GM10847 (cell line): Measurements from ENCODE around the gene SEMA4C.

Source experiments
- POLR2A ChIP-seq: IDR thresholded peaks from 2 replicates; pipeline ENCODE4 v1.6.1; 2011; ENCODE audit not compliant: insufficient read length; ENCODE audit errors: extremely low read depth

The SEMA4C gene

DNA sequence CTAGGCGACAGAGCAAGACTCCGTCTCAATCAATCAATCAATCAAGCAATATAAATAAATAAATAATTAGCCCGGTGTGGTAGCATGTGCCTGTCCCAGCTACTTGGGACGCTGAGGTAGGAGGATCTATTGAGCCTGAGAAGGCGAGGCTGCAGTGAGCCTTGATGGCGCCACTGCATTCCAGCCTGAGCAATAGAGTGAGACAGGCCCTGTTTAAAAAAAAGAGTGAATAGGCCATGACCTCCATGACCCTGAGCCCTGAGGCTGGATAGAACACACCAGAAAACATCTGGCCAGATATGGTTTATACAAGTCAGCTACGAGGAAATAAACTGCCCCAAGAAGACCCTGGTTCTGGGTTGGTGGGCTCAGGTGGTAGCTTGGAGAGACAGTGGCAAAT, 20.4 kb upstream of the SEMA4C start:
- TF ChIP-seq POLR2A = no peak

DNA sequence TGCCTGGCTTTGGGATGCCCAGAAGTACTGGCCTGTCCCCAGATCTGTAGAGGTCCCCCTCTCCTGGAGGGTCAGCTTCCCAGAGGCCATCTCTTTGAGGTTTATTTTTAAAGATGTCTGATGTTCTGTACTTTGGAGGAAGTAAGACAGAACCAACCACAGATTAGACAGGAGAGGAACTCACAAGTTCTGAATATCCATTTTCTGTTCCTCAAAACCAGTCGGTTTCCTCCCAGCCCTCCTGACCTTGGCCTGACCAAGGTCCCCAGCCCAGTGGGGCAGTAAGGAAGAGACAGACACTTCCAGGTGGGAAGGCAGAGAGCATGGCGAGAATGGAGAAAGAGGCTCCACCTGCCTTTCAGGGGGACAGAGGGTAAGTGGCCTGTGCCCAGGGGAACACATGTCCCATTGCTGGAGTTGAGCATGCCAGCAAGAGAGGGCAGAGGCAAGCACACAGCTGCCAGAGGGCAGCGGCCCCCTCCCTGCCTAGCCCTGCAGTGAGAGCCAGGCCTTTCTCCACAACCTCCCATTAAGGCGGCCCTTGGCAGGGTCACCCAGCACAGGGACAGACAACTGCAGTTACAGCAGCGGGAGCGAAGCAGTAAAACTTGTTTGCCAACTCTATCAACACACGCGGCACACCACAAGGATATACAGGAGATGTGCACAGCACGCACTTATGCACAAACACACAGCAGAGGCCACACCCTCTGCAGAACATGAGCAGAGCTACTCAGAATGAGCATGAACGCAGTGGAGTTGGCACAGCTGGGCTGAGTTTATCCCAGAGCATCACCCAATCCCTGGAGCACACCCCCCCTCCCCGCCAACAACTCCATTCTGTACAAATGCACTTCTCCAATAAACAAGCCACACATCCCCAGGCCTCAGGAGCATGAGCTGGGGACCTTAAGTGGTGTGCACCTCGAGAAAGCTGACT, 18.5 kb upstream of the SEMA4C start:
- TF ChIP-seq POLR2A = no peak

DNA sequence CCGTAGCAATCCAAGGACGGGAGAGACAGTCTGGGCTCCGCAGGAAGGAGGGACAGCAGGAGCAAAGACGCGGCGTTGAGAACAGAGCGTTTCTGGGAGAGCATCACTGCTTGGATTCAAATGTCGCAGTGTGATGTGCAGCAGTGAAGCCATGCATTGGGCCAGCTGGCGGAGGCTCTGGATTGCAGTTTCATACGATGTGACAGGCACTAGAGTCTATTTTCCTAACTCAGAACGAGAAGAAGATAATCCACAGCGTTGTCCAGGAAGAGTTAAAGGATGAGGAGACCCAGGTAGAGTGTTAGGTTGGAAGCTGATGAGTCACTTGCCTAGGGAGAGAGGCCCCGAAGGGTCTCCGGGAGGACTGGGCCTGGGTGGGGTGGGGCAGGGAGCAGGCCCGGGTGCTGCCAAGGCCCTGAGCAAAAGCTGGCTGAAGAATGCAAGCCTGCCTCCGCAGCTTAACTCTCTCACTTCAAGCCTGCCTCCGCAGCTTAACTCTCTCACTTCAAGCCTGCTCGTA, 17.7 kb upstream of the SEMA4C start:
- no peak for TF ChIP-seq POLR2A

DNA sequence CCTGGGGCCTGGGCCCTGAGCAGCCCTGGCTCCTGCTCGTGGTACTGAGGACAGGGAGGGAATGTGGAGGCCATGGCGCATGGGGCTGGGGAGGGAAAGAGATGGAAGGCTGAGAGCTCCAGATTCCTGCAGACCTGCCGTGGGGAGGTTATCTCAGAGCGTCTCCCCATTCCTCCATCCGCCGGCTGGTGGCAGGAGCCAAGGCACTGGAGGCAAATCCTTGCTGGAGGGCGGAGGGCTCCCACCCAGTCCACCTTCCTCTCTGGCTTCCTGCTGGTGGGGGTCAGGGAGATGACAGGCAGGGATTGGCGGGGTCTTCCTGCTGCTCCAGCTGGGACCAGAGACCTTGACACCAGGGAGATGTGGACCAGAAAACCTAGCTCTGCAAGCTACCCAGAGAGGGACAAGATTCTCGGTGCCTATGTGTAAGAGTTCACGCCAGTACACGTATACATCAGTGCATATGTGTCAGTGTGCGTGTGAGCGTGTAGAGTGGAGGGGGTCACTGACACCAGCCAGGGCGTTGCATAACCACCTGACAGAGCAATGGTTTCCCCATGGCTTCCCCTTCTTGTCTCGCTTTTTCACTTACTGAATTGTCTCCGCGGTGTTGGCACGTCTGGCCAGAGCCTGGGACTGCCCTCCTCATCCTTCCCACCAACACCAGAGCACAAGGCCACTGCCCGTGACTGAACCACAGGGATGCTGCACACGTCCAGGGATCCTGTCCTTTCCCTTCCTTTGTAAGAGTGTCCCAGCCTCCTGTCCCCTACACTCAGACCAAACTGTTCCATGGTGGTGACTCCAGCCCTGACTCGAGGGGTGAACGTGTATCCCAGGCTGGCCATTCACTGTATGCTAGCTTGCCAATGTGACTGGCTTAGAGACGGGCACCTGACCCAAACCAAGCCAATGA, 15.8 kb upstream of the SEMA4C start:
- TF ChIP-seq POLR2A = no peak

DNA sequence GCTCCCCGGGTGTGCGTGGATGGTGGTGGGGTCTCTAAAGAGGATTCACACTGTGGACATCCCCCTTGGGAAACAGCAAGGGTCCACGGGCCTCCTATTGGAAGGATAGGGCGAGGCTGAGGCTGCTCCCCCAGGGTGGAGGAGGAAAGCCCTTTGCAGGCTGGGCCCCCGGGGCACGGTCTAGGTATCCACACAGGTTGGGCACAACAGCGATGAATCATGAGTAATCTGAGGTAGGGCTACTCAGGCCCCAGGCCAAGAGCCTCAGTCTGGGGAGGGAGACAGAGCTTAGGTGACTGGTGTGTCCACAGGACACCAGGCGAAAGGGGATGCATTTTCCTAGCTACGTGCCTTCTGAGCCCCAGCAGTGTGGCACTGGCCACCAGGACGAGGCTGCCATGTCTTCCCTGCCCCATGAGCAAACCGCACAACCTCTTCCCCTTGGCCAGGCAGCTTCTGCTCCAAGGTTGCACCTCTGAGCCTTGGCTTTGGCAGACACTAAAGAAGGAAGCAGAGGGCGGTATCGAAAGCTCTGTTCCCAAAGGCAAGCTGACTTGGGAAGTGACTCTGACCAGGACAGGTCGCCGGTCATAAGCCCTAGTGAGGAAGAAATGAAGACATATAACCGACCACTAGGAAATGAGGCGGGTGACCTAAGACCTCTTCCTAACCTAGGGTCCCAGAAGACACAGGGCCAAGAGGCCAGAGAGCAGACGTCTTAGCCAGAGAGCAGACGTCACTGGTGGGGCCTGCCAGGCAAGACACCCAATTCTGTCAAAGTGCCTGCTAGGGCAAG, 14.6 kb upstream of the SEMA4C start:
- no peak for TF ChIP-seq POLR2A

DNA sequence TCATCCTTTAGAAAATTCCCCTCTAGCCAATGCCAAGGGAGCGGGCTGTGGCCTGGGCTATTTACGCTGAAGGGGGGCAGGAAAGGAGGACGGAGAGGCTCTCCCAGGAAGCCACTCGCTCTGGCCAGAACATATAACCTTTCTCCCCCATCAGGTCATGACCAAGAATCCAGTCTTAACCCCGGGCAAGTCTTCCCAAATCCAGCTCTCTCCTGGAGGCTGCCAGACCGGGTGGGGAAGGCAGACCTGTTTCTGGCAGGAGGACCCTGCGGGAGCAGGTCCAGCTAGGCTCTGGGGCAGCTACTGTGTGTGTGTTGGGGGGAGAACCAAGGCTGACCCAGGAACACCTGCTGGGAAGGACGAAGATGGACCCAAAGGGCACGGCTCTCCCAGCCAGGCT, 13.4 kb upstream of the SEMA4C start:
- no peak for TF ChIP-seq POLR2A

DNA sequence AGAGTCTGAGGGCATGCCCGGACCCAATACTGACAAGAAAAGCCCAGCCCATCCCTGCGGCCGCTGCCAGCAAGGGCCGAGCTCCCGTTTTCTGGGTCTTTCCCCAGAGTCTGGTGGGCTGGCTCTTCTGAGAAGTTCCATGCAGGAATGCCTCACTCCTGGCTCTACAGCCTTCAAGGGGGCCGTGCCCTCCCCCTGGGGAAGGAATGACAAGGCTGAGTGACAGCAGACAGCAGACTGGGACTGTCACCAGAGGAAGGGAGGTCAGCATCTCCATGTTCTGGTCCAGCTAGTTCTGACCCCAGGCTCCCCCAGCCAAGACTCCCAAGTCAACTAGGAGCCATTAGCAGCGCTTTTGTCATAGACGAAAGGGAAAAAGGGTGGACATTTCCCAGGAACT, 13.0 kb upstream of the SEMA4C start:
- no peak for TF ChIP-seq POLR2A

DNA sequence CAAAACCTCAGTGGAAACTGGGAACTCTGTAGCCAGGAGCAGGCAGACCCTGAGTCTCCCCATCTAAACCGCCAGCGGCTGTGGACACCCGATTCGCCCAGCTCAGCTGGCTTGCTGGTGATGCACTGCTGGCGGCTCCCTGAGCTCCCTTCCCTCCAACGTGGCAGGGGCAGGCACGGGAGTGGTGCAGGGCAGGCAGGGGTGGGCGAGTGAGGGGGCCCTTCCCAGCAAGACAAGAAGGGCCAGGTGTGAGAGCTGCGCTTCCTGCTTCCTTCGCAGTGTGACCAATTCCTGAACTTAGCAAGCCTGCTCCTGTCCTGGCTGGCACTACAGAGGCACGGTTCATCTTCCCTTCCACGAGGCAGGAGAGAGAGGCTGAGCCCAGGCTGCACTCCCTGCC, 12.3 kb upstream of the SEMA4C start:
- TF ChIP-seq POLR2A = no peak

DNA sequence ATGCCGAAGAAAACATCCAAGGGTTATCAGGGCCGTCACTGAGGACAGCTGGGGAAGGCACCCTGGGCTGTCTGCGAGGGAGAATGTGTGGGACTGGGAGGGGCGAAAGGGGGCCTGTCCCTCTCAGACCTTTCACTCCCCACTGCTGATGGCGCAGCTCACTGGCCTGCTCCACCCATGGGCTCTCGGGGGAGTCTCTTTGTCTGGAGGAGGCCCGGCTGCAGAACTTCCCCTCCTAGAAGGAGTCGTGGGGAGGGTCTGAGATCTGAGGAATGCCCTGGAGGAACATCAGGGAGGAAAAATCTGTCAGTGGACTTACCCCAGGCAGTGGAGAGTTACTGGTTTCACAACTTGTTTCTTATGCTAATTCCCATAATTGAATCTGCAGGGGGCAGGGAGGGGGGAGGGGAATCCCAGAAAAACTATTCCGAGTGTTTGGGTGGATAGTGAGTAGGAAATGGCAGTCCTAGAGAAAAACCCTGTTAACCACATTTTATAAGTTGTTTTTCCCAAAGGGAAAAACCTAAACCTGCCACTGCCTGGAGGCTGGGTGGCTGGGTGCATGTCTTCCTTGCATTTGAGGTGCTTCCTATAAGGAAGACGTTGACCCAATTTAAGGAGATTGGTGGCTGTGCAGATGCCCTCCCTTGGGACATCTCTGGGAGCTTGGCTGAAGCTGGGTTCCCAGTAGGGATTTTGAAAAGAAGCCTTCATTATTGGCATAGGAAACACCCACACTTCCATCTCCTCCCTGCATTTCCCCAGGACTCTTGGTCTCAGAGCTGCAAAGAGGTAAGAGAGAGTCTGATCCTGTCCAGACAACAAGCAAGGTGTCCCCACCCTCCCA, 11.7 kb upstream of the SEMA4C start:
- TF ChIP-seq POLR2A = no peak

DNA sequence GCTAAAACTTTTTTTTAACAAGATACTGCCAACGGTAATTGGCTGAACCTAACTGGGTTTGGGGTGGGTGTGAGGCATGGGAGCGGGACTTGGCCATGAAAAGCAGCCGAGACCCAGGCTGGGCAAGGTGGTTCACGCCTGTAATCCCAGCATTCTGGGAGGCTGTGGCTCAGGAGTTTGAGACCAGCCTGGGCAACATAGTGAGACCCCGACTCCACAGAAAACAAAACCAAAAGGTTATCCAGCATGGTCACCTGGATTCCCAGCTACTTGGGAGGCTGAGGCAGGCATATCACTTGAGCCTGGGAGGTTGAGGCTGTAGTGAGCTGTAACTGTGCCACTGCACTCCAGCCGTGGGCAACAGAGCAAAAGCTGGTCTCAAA, 11.0 kb upstream of the SEMA4C start:
- no peak for TF ChIP-seq POLR2A

DNA sequence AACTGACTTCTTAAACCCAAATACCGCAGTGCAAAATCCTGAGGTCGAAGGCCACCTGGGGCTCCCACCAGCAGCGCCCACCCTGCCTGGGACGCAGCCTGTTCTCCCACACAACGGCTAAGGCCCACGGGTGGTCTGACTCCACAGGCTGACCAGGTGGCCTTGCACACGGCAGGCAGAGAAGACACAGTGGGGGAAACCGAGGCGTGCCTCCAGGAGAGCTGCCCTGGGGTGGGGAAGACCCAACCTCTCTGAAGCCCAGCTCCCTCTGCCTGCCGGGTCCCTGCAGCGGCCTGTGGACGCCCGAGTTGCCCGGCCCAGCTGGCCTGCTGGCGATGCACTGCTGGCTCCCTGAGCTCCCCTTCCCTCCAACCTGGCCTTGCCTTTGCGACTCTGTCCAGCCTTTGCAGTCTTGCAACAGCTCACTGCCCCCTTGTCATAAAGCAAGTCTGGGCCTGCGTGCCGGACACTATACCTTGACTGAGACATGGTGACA, 9.7 kb upstream of the SEMA4C start:
- TF ChIP-seq POLR2A = no peak

DNA sequence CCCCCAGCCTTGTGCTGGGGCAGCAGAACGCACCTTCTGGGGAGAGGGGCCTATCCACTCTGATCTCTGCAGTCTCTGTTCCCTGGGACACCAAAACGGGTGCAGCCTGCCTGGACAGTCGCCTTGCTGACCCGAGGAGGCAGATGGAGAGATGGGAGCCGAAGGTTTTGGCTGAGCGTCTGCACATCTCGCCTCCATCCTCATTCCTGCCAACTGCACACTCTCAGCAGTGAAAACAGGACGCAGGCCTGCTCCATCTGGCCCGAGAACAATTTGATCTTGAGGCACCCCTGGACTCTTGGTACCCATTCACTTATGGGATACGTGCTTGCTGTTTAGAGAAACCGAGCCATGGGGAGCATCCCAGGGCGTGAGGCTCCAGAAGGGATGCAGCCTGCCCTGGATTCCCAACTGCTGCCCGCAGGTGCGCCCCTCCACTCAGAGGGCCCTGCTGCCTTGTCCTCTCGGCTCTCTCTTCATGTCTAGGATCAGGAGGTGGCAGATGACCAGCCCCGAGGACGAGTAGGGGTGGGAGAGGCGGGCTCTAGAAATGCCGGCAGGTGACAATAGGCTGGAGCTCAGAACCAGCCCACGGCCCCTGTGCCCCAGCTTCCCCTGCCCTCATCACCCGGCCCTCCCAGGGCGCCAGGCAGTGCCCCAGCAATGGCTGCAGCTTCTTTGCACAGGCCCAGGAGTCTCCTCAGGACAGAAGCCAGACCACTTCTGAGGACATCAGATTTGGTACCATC, 9.1 kb upstream of the SEMA4C start:
- TF ChIP-seq POLR2A = no peak

DNA sequence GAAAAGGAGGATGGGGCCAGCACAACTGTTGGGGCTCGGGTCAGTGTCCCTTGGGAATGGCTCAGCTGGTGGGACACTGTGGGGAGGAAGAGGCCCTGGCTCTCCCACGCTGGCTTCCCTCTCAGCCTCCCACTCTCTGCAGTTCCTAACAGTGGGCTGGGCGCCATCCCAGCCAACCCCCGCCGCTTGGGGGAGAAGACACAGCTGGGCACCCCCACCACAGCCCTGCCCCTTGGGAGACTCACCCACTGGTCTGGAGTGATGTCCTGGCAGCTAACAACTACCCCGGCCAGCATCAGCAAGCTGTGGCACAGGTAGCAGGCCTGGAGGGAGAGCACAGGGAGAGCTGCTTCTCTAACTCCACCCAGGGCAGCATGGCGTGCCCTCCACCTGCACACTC, 8.3 kb upstream of the SEMA4C start:
- no peak for TF ChIP-seq POLR2A
